ENCODE results near the gene SMPDL3A. TPM values are rescaled to one million over a fixed set of nuclear protein-coding genes. Genes with fewer than 3 reads are reported as not detected.

The SMPDL3A gene
- total and polyA plus RNA-seq, 2 donors (not counting 3 experiments of a cell fraction or from before 2014, with no cell fraction given), result 4.1 to 4.2 TPM

- CTCF ChIA-PET, result no interaction called here
Measured at GRCh38 chr6:122787721-122788120, 1.3 kb upstream of the SMPDL3A start.

More at GRCh38 chr6:122787721-122788120, 1.3 kb upstream of the SMPDL3A start:
- Histone ChIP-seq H3K9me1 (replicated peaks; ENCODE audit: control insufficient read depth, extremely low read depth, insufficient read depth, low read length) (no peaks in the 10 kb centered on the region), H3K9ac (replicated peaks; ENCODE audit: extremely low read depth, insufficient read depth, low read length) (no peak overlapping the region), H3K27me3 (ENCODE audit: control insufficient read depth in 2 of 2, insufficient read depth in 2 of 2, low read length in 2 of 2) (peaks cover 9 to 23% of the 10 kb centered on the region in 2 experiments), H2AFZ (ENCODE audit: low read depth, low read length) (no peak overlapping the region), H3K36me3 (ENCODE audit: control insufficient read depth in 2 of 2, extremely low read depth in 1 of 2, insufficient read depth in 2 of 2, low read length in 2 of 2) (no peaks in the 10 kb centered on the region), H3K27ac (ENCODE audit: insufficient read depth, low read depth, low read length) (no peak overlapping the region), H3K4me3 (replicated peaks in 1 of 3; ENCODE audit: insufficient read depth in 1 of 3, low read depth in 1 of 3, low read length in 3 of 3) (no peak overlapping the region), H4K20me1 (replicated peaks; ENCODE audit: control insufficient read depth, extremely low read depth, insufficient read depth, low read length) (no peaks in the 10 kb centered on the region), H3K4me1 (ENCODE audit: control insufficient read depth, extremely low read depth, insufficient read depth, low read length) (peaks cover 6% of the 10 kb centered on the region), H3K79me2 (ENCODE audit: control insufficient read depth, insufficient read depth, low read length) (no peaks in the 10 kb centered on the region), H3K4me2 (ENCODE audit: insufficient read depth, low read length) (no peak overlapping the region), H3K9me3 (replicated peaks; ENCODE audit: control insufficient read depth, insufficient read depth, low read length) (no peaks in the 10 kb centered on the region)
- TF ChIP-seq FOS (IDR thresholded peaks at IDR 0.05; ENCODE audit: borderline replicate concordance, insufficient read depth, low read length) (no peak), MYC (IDR thresholded peaks at IDR 0.05; ENCODE audit: low read depth, low read length) (no peak), POLR2AphosphoS5 (IDR thresholded peaks at IDR 0.05; ENCODE audit: insufficient read depth, low read depth, low read length) (no peak), MAX (IDR thresholded peaks at IDR 0.05; ENCODE audit: insufficient read depth, insufficient read length) (no peak), JUN (IDR thresholded peaks at IDR 0.05; ENCODE audit: borderline replicate concordance, insufficient read depth, insufficient read length, low read depth) (no peak), EZH2 (IDR thresholded peaks at IDR 0.05; ENCODE audit: borderline replicate concordance, low read depth, low read length, severe bottlenecking) (no peak), POLR2A (IDR thresholded peaks at IDR 0.05; ENCODE audit: low read depth, low read length) (no peak), CTCF (IDR thresholded peaks at IDR 0.05; ENCODE audit: extremely low read depth in 1 of 2, insufficient read depth in 1 of 2, low read depth in 1 of 2, low read length in 2 of 2) (no peak), GATA2 (IDR thresholded peaks at IDR 0.05; ENCODE audit: insufficient read depth, insufficient read length, low read depth, low read length) (no peak)
- BruUV-seq (replicated peaks), result no TSS peak
- intact Hi-C loops (cut with micrococcal nuclease), result loop anchor here (2.0 to 10.0 kb wide), 3 partner anchors 51 to 393 kb away; partner anchors contain the start of genes HSF2 and SERINC1
- dilution Hi-C loops (cut with MboI; ENCODE audit: extremely low pct_ligation_motif_present, low sequenced_read_pairs), result no loop called here
- FAIRE-seq (no peak), DNase-seq (ENCODE audit: low read depth, low spot score) (no peak)
- POLR2A ChIA-PET, result no interaction called here

All from endothelial cell of umbilical vein (primary cell).